HepG2 (cell line): ENCODE data around the gene PCAT7. TPM values are rescaled to one million over a fixed set of nuclear protein-coding genes. Genes with fewer than 3 reads are reported as not detected.
A peak's percentile ranks its signal among the peaks of the same experiment; 100 is the strongest.

ENCODE experiments used
- CENPT ChIP-seq: sonication (generic); formaldehyde crosslinking; IDR thresholded peaks from 2 replicates; pipeline ENCODE4 v1.8.0; 2022; ENCODE audit warnings: low read depth, mild to moderate bottlenecking, moderate library complexity, missing genetic modification reagents
- CHD4 ChIP-seq: fragments of 200-600 bp; sonication (generic); IDR thresholded peaks from 2 replicates; pipeline ENCODE4 v1.7.0; 2017; ENCODE audit warnings: mild to moderate bottlenecking, low read length, borderline replicate concordance
- CREB3 ChIP-seq: sonication (generic); formaldehyde crosslinking; IDR thresholded peaks from 2 replicates; pipeline ENCODE4 v1.5.0; 2020; ENCODE audit warnings: missing genetic modification reagents
- EEA1 ChIP-seq: sonication (generic); formaldehyde crosslinking; IDR thresholded peaks from 2 replicates; pipeline ENCODE4 v1.5.1; 2020; ENCODE audit warnings: mild to moderate bottlenecking, missing genetic modification reagents, borderline replicate concordance
- FOXO4 ChIP-seq: sonication (generic); formaldehyde crosslinking; conservative IDR thresholded peaks from 2 replicates; pipeline ENCODE4 v1.8.1; 2023; ENCODE audit warnings: missing genetic modification reagents
- HOXD1 ChIP-seq: sonication (generic); formaldehyde crosslinking; IDR thresholded peaks from 2 replicates; pipeline ENCODE4 v1.5.0; 2020; ENCODE audit warnings: missing genetic modification reagents
- KDM5B ChIP-seq: sonication (generic); formaldehyde crosslinking; IDR thresholded peaks from 2 replicates; pipeline ENCODE4 v1.4.0; 2020; ENCODE audit warnings: missing genetic modification reagents, mild to moderate bottlenecking, borderline replicate concordance
- KLF9 ChIP-seq: IDR thresholded peaks from 2 replicates; pipeline ENCODE4 v1.6.1; 2016; ENCODE audit warnings: low read depth
- MAF1 ChIP-seq: sonication (generic); formaldehyde crosslinking; IDR thresholded peaks from 2 replicates; pipeline ENCODE4 v1.5.0; 2020; ENCODE audit warnings: missing genetic modification reagents, borderline replicate concordance
- MAZ ChIP-seq, 2 experiments: sonication (generic) in 1 of 2; formaldehyde crosslinking in 1 of 2; IDR thresholded peaks; 2 replicates each; pipeline versions ENCODE4 v1.5.0 to v1.6.1; 2012 to 2020; ENCODE audit warnings: low read depth in 2 of 2, mild to moderate bottlenecking in 2 of 2, borderline replicate concordance in 1 of 2, improper control_type of control experiment in 1 of 2, low read length in 1 of 2, missing genetic modification reagents in 1 of 2, moderate library complexity in 1 of 2
- MIER3 ChIP-seq: IDR thresholded peaks from 2 replicates; pipeline ENCODE4 v1.6.1; 2016; ENCODE audit warnings: missing compliant biosample characterization, borderline replicate concordance
- PHF21A ChIP-seq: sonication (generic); formaldehyde crosslinking; IDR thresholded peaks from 2 replicates; pipeline ENCODE4 v1.5.0; 2020; ENCODE audit warnings: mild to moderate bottlenecking, missing genetic modification reagents
- RBM22 ChIP-seq: fragments of 200-400 bp; formaldehyde crosslinking; optimal IDR thresholded peaks from 2 replicates; pipeline ENCODE3; 2017; ENCODE audit warnings: mild to moderate bottlenecking, low read length, moderate library complexity
- ZBTB49 ChIP-seq: sonication (generic); formaldehyde crosslinking; IDR thresholded peaks from 2 replicates; pipeline ENCODE4 v1.4.0; 2020; ENCODE audit warnings: missing genetic modification reagents, borderline replicate concordance
- ZNF121 ChIP-seq: sonication (generic); formaldehyde crosslinking; IDR thresholded peaks from 2 replicates; pipeline ENCODE4 v1.5.0; 2020; ENCODE audit warnings: mild to moderate bottlenecking, missing genetic modification reagents
- ZNF451 ChIP-seq: sonication (generic); formaldehyde crosslinking; IDR thresholded peaks from 2 replicates; pipeline ENCODE4 v1.5.0; 2020; ENCODE audit warnings: mild to moderate bottlenecking, missing genetic modification reagents
- ZNF460 ChIP-seq: sonication (generic); formaldehyde crosslinking; IDR thresholded peaks from 2 replicates; pipeline ENCODE4 v1.5.1; 2020; ENCODE audit warnings: missing genetic modification reagents, mild to moderate bottlenecking, borderline replicate concordance
- ZNF703 ChIP-seq: sonication (generic); formaldehyde crosslinking; IDR thresholded peaks from 2 replicates; pipeline ENCODE4 v1.5.1; 2020; ENCODE audit warnings: missing genetic modification reagents, mild to moderate bottlenecking, moderate library complexity, borderline replicate concordance
- ZNF749 ChIP-seq: sonication (generic); formaldehyde crosslinking; IDR thresholded peaks from 2 replicates; pipeline ENCODE4 v1.8.0; 2022; ENCODE audit warnings: mild to moderate bottlenecking, missing genetic modification reagents, moderate library complexity, borderline replicate concordance
- ZNF770 ChIP-seq: sonication (generic); formaldehyde crosslinking; IDR thresholded peaks from 2 replicates; pipeline ENCODE4 v1.5.0; 2020; ENCODE audit warnings: mild to moderate bottlenecking, missing genetic modification reagents
- ZNF850 ChIP-seq: sonication (generic); formaldehyde crosslinking; conservative IDR thresholded peaks from 2 replicates; pipeline ENCODE4 v1.9.0; 2021; ENCODE audit warnings: mild to moderate bottlenecking, missing genetic modification reagents
- polyA plus RNA-seq, 8 experiments: library from polyadenylated mRNA; depleted of rRNA in 3 of 8; stranded (reverse) in 7 of 8; unstranded in 1 of 8; fragments of >200 nt; fragmentation: Illumina TruSeq in 4 of 8; extraction: Trizol in 4 of 8; gene quantifications; 2 replicates each; pipeline versions ENCODE4 v1.2.1 to v1.2.3, GENCODE V29; 2011 to 2016; ENCODE audit warnings: low read depth in 4 of 8, missing spikeins in 1 of 8, mixed read lengths in 1 of 8; ENCODE audit not compliant: insufficient read depth in 1 of 8
- total RNA-seq, 5 experiments: library from RNA; depleted of rRNA; stranded (reverse); fragments of >200 nt; fragmentation: Illumina TruSeq; extraction: Trizol; gene quantifications; 2 replicates each; pipeline ENCODE4 v1.2.3, GENCODE V29; 2016; ENCODE audit warnings: low read depth in 1 of 5
- TF ChIP-seq, protein P1 (sequence below): sonication (generic); formaldehyde crosslinking; IDR thresholded peaks from 2 replicates; pipeline ENCODE4 v1.8.1; 2023; ENCODE audit warnings: mild to moderate bottlenecking, moderate library complexity, missing genetic modification reagents

PCAT7 gene
- total and polyA plus RNA-seq, 2 of the 13 experiments (the other 11 are each of a cell fraction or from before 2014, with no cell fraction given) = 2.3 to 3.9 TPM

GRCh38 chr9:94611638-94612068 is 56.8 kb downstream of the PCAT7 start (continued):
- TF ChIP-seq ZNF451 (CRISPR knock-in tag) (no peak), ZNF850 (CRISPR knock-in tag) (no peak), RBM22 (no peak), CENPT (CRISPR knock-in tag) (no peak), HOXD1 (no peak), KDM5B (no peak), CHD4 (0 out of 2 replicates have a peak, but pooled peaks have one; percentile 32), KLF9 (CRISPR knock-in tag) (no peak), ZBTB49 (CRISPR knock-in tag) (no peak), CREB3 (CRISPR knock-in tag) (no peak), FOXO4 (CRISPR knock-in tag) (0 out of 2 replicates have a peak, but pooled peaks have one; percentile 81), EEA1 (CRISPR knock-in tag) (no peak), MAF1 (CRISPR knock-in tag) (no peak), MAZ (IDR thresholded peaks at IDR 0.05; ENCODE audit: borderline replicate concordance, low read depth, low read length) (no peak), MAZ (CRISPR knock-in tag; IDR thresholded peaks at IDR 0.05; ENCODE audit: low read depth) (no peak), ZNF770 (CRISPR knock-in tag) (peak; percentile 80), ZNF460 (no peak), ZNF703 (CRISPR knock-in tag) (no peak), ZNF121 (no peak), ZNF749 (CRISPR knock-in tag) (no peak), PHF21A (CRISPR knock-in tag) (no peak), MIER3 (CRISPR knock-in tag) (no peak)
- TF ChIP-seq, protein P1, sequence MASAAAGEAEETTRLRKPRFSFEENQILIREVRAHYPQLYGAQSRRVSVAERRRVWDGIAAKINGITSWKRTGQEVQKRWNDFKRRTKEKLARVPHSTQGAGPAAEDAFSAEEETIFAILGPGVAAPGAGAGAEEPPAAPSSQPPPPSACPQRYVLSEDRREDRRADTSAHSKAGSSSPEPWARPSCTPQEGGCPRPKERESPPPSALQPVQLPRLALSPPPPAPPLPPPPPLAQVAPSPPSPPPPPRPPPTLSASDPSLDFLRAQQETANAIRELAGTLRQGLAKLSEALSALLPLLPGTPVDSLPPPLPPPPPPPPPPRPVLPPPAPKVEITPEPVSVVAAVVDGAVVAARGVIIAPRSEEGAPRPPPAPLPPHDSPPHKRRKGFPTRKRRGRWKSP (CRISPR knock-in tag) = no peak
